ENCODE results near the gene F2R. TPM values are rescaled to one million over a fixed set of nuclear protein-coding genes. Genes with fewer than 3 reads are reported as not detected.

The F2R gene
- total RNA-seq, 3 donors from 2014 or later (not counting 1 experiment from before 2014, with no cell fraction given): 43.2 to 53.9 (median 50.1) TPM

DNA sequence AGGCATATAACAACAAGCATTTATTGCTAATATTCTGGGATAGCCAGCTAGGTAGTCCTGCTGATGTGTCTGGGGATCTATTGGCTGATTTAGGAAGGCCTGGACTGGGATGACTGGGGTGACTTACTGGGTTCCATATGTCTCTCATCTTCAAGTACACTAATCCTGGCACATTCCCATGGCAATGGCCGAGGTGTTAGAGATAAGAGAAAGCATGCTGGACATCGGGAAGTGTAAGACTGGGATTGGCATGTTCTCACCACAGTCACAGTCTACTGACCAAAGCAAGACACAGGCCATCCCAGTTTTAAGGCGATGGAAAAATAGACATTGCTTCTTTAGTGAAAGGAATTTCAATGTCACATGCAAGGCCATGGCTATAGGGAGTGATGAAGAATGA is 29.7 kb downstream of the F2R start:
- Histone ChIP-seq H3K4me3 (ENCODE audit: low read length) (no peak overlapping the region), H3K27ac (ENCODE audit: low read length) (no peak overlapping the region), H3K9me3 (ENCODE audit: control insufficient read depth, insufficient read depth, low read length) (no peaks in the 10 kb centered on the region), H3K36me3 (ENCODE audit: control insufficient read depth, insufficient read depth, low read length) (no peaks in the 10 kb centered on the region), H3K4me1 (ENCODE audit: control insufficient read depth, insufficient read depth, low read length) (peaks cover 10% of the 10 kb centered on the region), H3K27me3 (ENCODE audit: control insufficient read depth, insufficient read depth, low read length) (no peaks in the 10 kb centered on the region)
- H3K36me3 Mint-ChIP-seq: no peaks in the 10 kb centered on the region
- H3K4me1 Mint-ChIP-seq: peaks cover 16 to 27% of the 10 kb centered on the region in 2 donors
- WGBS (ENCODE audit: insufficient coverage): 89% methylated on average over 3 of the region's 3 CpGs
- no peaks in the 10 kb centered on the region for H3K9me3 Mint-ChIP-seq
- no peak overlapping the region for H3K4me3 Mint-ChIP-seq
- TF ChIP-seq, protein P1, sequence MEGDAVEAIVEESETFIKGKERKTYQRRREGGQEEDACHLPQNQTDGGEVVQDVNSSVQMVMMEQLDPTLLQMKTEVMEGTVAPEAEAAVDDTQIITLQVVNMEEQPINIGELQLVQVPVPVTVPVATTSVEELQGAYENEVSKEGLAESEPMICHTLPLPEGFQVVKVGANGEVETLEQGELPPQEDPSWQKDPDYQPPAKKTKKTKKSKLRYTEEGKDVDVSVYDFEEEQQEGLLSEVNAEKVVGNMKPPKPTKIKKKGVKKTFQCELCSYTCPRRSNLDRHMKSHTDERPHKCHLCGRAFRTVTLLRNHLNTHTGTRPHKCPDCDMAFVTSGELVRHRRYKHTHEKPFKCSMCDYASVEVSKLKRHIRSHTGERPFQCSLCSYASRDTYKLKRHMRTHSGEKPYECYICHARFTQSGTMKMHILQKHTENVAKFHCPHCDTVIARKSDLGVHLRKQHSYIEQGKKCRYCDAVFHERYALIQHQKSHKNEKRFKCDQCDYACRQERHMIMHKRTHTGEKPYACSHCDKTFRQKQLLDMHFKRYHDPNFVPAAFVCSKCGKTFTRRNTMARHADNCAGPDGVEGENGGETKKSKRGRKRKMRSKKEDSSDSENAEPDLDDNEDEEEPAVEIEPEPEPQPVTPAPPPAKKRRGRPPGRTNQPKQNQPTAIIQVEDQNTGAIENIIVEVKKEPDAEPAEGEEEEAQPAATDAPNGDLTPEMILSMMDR (IDR thresholded peaks at IDR 0.05): no peak
- H3K27ac Mint-ChIP-seq: no peak overlapping the region
- H3K27me3 Mint-ChIP-seq (ENCODE audit: low read depth in 2 of 2): no peaks in the 10 kb centered on the region
- intact Hi-C loops (cut with micrococcal nuclease): no loop called here
- DNase-seq (no peak), ATAC-seq (no peak)

DNA sequence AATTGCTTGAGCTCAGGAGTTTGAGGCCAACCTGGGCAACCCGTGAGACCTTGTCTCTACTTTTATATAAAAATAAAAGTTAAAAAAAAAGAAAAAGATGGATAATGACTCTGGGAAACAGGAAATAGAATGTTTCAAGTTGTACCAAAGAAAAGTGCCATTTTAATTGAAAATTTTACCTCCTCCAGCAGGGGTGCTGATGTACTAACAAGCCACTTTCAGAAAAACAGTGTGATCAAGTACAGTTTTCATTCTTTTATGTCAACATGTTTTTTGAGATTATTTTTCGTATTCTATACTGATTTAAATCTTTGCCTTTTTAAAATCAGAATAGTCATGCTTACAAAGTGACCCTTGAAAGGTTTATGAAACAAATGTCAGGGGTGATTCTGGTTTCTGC is 30.8 kb downstream of the F2R start:
- WGBS (ENCODE audit: insufficient coverage): no CpG with 5 or more reads among the region's 2 CpGs
- TF ChIP-seq, protein P1 (IDR thresholded peaks at IDR 0.05): no peak
- no peak overlapping the region for H3K27ac ChIP-seq (ENCODE audit: low read length)
- no peaks in the 10 kb centered on the region for H3K27me3 Mint-ChIP-seq (ENCODE audit: low read depth in 2 of 2)
- ATAC-seq (no peak), DNase-seq (no peak)
- peaks cover 6 to 17% of the 10 kb centered on the region in 2 donors for H3K4me1 Mint-ChIP-seq
- no peaks in the 10 kb centered on the region for H3K27me3 ChIP-seq (ENCODE audit: control insufficient read depth, insufficient read depth, low read length)
- H3K9me3 Mint-ChIP-seq: no peaks in the 10 kb centered on the region
- H3K36me3 Mint-ChIP-seq: no peaks in the 10 kb centered on the region
- peaks cover 5% of the 10 kb centered on the region for H3K4me1 ChIP-seq (ENCODE audit: control insufficient read depth, insufficient read depth, low read length)
- H3K27ac Mint-ChIP-seq: no peak overlapping the region
- no peak overlapping the region for H3K4me3 Mint-ChIP-seq
- no peaks in the 10 kb centered on the region for H3K9me3 ChIP-seq (ENCODE audit: control insufficient read depth, insufficient read depth, low read length)
- H3K36me3 ChIP-seq (ENCODE audit: control insufficient read depth, insufficient read depth, low read length): no peaks in the 10 kb centered on the region
- intact Hi-C loops (cut with micrococcal nuclease): no loop called here
- no peak overlapping the region for H3K4me3 ChIP-seq (ENCODE audit: low read length)

DNA sequence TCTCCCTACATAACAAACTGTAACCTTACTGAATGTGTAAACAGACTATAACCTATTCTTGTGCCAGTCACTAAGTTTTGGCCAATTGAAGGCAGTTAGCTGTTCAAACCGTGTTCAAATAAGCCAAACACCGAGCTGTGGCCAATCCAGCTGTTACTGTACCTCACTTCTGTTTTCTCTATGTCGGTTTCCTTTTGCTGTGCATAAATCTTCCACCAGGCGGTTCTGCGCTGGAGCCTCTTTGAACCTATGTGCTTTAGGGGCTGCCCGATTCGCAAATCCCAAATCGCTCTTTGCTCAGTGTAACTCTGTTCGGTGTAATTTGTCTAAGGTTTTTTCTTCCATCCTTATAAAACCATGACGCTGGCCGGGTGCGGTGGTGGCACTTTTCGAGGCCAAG is 31.8 kb downstream of the F2R start:
- TF ChIP-seq, protein P1 (IDR thresholded peaks at IDR 0.05): no peak
- intact Hi-C loops (cut with micrococcal nuclease): no loop called here
- H3K4me3 Mint-ChIP-seq: no peak overlapping the region
- 75% methylated on average over 13 of the region's 13 CpGs for WGBS (ENCODE audit: insufficient coverage)
- H3K27me3 Mint-ChIP-seq (ENCODE audit: low read depth in 2 of 2): no peaks in the 10 kb centered on the region
- no peak overlapping the region for H3K4me3 ChIP-seq (ENCODE audit: low read length)
- ATAC-seq (no peak), DNase-seq (no peak)
- no peak overlapping the region for H3K27ac ChIP-seq (ENCODE audit: low read length)
- H3K36me3 ChIP-seq (ENCODE audit: control insufficient read depth, insufficient read depth, low read length): no peaks in the 10 kb centered on the region
- H3K36me3 Mint-ChIP-seq: no peaks in the 10 kb centered on the region
- H3K27me3 ChIP-seq (ENCODE audit: control insufficient read depth, insufficient read depth, low read length): no peaks in the 10 kb centered on the region
- no peaks in the 10 kb centered on the region for H3K4me1 ChIP-seq (ENCODE audit: control insufficient read depth, insufficient read depth, low read length)
- no peak overlapping the region for H3K27ac Mint-ChIP-seq
- no peaks in the 10 kb centered on the region for H3K9me3 Mint-ChIP-seq
- H3K9me3 ChIP-seq (ENCODE audit: control insufficient read depth, insufficient read depth, low read length): no peaks in the 10 kb centered on the region
- peaks cover 0 to 12% of the 10 kb centered on the region in 2 donors for H3K4me1 Mint-ChIP-seq

DNA sequence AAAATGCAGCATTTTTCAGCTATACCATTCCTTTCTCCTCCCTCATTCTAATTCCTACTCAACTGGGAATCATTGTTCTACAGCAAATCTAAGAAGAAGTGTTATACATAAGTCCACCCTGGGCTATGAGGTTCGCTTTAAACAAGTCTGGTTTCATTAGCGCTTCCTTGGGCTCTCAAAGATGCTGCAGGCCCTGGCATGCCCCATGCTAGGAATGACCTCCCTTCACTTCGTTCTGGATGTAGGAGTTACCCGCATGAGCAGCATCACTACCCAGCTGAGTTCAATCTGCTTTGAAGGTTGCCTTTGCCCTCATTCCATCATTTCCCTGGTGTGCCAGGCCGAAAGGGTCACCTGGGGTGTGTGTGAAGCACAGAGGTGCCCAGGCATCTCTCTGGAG is 35.4 kb downstream of the F2R start:
- TF ChIP-seq, protein P1 (IDR thresholded peaks at IDR 0.05): no peak
- Mint-ChIP-seq H3K9me3 (no peaks in the 10 kb centered on the region), H3K4me1 (peaks cover 6 to 15% of the 10 kb centered on the region in 2 donors), H3K36me3 (no peaks in the 10 kb centered on the region), H3K27me3 (ENCODE audit: low read depth in 2 of 2) (no peaks in the 10 kb centered on the region), H3K27ac (no peak overlapping the region), H3K4me3 (no peak overlapping the region)
- H3K27ac ChIP-seq (ENCODE audit: low read length): no peak overlapping the region
- DNase-seq: no peak
- no peaks in the 10 kb centered on the region for H3K27me3 ChIP-seq (ENCODE audit: control insufficient read depth, insufficient read depth, low read length)
- H3K9me3 ChIP-seq (ENCODE audit: control insufficient read depth, insufficient read depth, low read length): no peaks in the 10 kb centered on the region
- H3K4me1 ChIP-seq (ENCODE audit: control insufficient read depth, insufficient read depth, low read length): no peaks in the 10 kb centered on the region
- intact Hi-C loops (cut with micrococcal nuclease): no loop called here
- H3K36me3 ChIP-seq (ENCODE audit: control insufficient read depth, insufficient read depth, low read length): no peaks in the 10 kb centered on the region
- H3K4me3 ChIP-seq (ENCODE audit: low read length): no peak overlapping the region
- WGBS (ENCODE audit: insufficient coverage): 94% methylated on average over 5 of the region's 5 CpGs
- no peak for ATAC-seq
